Hindlimb muscle (tissue), 1 donor: ENCODE measurements around the gene GFPT2. TPM values are rescaled to one million over a fixed set of nuclear protein-coding genes. Genes with fewer than 3 reads are reported as not detected.

ENCODE experiments used
- DNase-seq: peaks from one replicate; pipeline ENCODE4 v3.0.0-alpha.2; 2013
- polyA plus RNA-seq: library from polyadenylated mRNA; unstranded; fragments of 120-200 nt; gene quantifications from one replicate; pipeline ENCODE4 v1.2.1, GENCODE V29; 2013; ENCODE audit not compliant: insufficient read length

GFPT2 gene
- polyA plus RNA-seq, 1 donor = 10.8 TPM

GRCh38 chr5:180274695-180275094, 78.4 kb downstream of the GFPT2 start:
- DNase-seq = no peak

GRCh38 chr5:180271221-180271620, 81.9 kb downstream of the GFPT2 start:
- DNase-seq = no peak

GRCh38 chr5:180259260-180259611, 93.9 kb downstream of the GFPT2 start:
- no peak for DNase-seq

DNA sequence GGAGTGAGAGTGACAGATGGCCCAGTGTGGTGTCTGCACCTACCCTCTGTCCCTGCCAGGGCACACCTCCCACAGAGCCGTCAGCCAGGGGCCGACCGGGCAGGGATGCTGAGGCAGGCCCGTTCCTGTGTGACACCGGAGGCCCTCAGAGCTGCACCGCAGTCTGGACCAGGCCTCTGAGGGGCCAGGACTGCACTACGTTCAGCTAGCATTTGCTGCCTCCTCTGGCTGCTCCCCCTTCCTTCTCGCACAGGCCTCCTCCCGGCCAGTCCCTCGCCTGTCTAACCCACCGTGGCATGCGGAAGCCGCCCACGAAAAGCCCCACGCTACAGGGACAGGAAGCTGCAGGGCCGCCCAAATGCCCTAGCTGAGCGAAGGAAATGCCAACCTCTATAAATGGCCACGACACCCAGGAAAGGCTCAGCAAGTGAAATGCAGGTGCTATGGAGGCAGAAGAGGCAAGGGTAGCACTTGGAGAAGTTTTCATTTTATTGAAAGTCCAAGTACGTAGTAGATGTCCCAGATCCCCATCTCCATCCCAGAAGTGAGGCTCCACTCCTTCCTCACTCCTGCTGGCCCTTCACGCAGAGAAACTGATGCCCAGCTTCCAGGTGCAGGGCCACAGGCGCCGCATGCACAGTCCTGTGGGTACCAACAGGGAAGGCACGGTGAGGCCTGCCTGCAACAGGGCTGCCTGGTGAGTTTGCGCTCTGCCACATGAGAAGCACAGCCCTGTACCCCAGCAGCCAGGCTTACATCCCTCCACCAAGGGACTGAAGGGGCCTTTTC, 99.9 kb downstream of the GFPT2 start:
- DNase-seq = no peak

DNA sequence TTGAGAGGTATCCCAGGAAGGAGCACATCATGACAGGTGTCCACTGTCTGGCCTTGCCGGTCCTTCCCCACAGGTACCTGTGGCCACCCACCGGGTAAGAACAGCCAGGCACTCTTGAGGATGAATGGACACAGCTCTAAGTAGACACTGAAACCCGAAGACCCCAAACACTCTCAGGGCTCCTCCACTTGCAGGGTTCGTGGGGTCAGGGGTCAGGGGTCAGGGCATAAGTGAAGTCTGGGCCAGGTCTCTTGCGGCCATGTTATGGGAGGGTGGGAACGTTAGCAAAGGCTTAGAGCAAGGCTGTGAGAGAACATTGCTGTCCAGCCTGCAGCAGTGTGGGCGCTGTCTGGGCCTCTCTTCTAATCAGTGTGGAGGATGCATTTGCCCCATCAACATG, 101.2 kb downstream of the GFPT2 start:
- DNase-seq = no peak

- no peak for DNase-seq
Observed at GRCh38 chr5:180251141-180251540, 102.0 kb downstream of the GFPT2 start.

Other genes starting within 250 kb of the GFPT2 start
- gene RASGEF1C, start 144.1 kb downstream of the GFPT2 start, polyA plus RNA-seq = 4.9 TPM
- gene MAPK9, start 61.3 kb downstream of the GFPT2 start, polyA plus RNA-seq = 32.2 TPM
- 23.8 TPM for gene CNOT6, start 141.0 kb upstream of the GFPT2 start, polyA plus RNA-seq
- 1.8 TPM for gene SCGB3A1, start 238.2 kb upstream of the GFPT2 start, polyA plus RNA-seq